Measurements from ENCODE around the gene GCH1.

GRCh38 chr14:54877703-54878021 lies 25.0 kb downstream of the GCH1 start:
- TF ChIP-seq POLR2AphosphoS5 (IDR thresholded peaks at IDR 0.05; ENCODE audit: low read depth, low read length) (no peak), SPI1 (IDR thresholded peaks at IDR 0.05; ENCODE audit: low read depth, low read length) (no peak), POLR2A (IDR thresholded peaks at IDR 0.05; ENCODE audit: low read depth, low read length) (no peak), POU2F2 (IDR thresholded peaks at IDR 0.05; ENCODE audit: low read depth, low read length) (no peak), TAF1 (IDR thresholded peaks at IDR 0.05; ENCODE audit: low read depth, low read length) (no peak), PAX5 (IDR thresholded peaks at IDR 0.05; ENCODE audit: insufficient read depth, low read length, severe bottlenecking) (no peak)

All from GM12891 (cell line).